Colonic mucosa (tissue), 4 donors: ENCODE measurements around the gene C2CD2L. TPM values are rescaled to one million over a fixed set of nuclear protein-coding genes. Genes with fewer than 3 reads are reported as not detected.
"Not testable (repeated sequence)": the region's sequence is repeated elsewhere in the genome, so short reads cannot be mapped to it uniquely, and the experiment has no call there.

Source experiments
- DNase-seq: peaks from one replicate; pipeline ENCODE4 v3.0.0-alpha.2; 2020
- H3K27ac ChIP-seq: fragments of 200-600 bp; one replicate; pipeline ENCODE4 v1.8.0; 2021
- H3K27me3 ChIP-seq: fragments of 200-600 bp; one replicate; pipeline ENCODE4 v1.8.0; 2021
- H3K36me3 ChIP-seq: fragments of 200-600 bp; one replicate; pipeline ENCODE4 v1.8.0; 2021
- H3K4me1 ChIP-seq: fragments of 200-600 bp; one replicate; pipeline ENCODE4 v1.8.0; 2021; ENCODE audit warnings: mild to moderate bottlenecking
- H3K4me3 ChIP-seq: fragments of 200-600 bp; one replicate; pipeline ENCODE4 v1.8.0; 2021
- H3K9ac ChIP-seq, 2 donors: one replicate each; pipeline ENCODE4 v1.7.0; 2013; ENCODE audit warnings: control low read depth in 2 of 2, low read depth in 2 of 2, low read length in 2 of 2
- H3K9me3 ChIP-seq: fragments of 200-600 bp; one replicate; pipeline ENCODE4 v1.8.0; 2021
- CTCF ChIP-seq: fragments of 200-600 bp; IDR thresholded peaks from one replicate; pipeline ENCODE4 v1.8.0; 2022; ENCODE audit warnings: antibody characterized with exemption, mild to moderate bottlenecking
- intact Hi-C: fragments of 100-400 bp; cut with DNase I; formaldehyde crosslinking; loops from one replicate; pipeline ENCODE4 v1.14.1; 2022
- total RNA-seq, 2 donors: library from RNA; stranded (reverse); fragmentation: NEBNext Ultra II Directional in 1 of 2; extraction: Animal tissue kit (Norgen Biotek cat#: 25700) in 1 of 2; gene quantifications; one replicate each; pipeline ENCODE4 v1.2.1, GENCODE V29; 2021
- donor health status: healthy.
- donor health status: DM: no; HTN: no; CAD: no.
- donor health status: DM: no; HTN: no; CAD: no.

Gene C2CD2L
- total RNA-seq, 2 donors from 2014 or later: 20.6 to 27.9 TPM

- peaks cover 15% of the 10 kb centered on the region for H3K4me1 ChIP-seq
- no peak for TF ChIP-seq CTCF
- H3K27me3 ChIP-seq: no peaks in the 10 kb centered on the region
- peaks cover 5% of the 10 kb centered on the region for H3K36me3 ChIP-seq
- peak within 1 kb of the TSS; percentile 67 to 88 for H3K9ac ChIP-seq
- peak within 1 kb of the TSS; percentile 86 for H3K4me3 ChIP-seq
- peak within 1 kb of the TSS; percentile 85 for H3K27ac ChIP-seq
- no peaks in the 10 kb centered on the region for H3K9me3 ChIP-seq
- intact Hi-C loops: no loop called here
- DNase-seq: peak; percentile 94
Measured at GRCh38 chr11:119101759-119102423, 5.3 kb upstream of the C2CD2L start, which contains the start of gene DPAGT1. DPAGT1 (minus strand) TSS chr11:119101853; CDS start chr11:119101655, 198 bp downstream.

- Histone ChIP-seq H3K4me3 (peak overlapping the region; percentile 86), H3K4me1 (peaks cover 15% of the 10 kb centered on the region), H3K9ac (peak overlapping the region in 1 of 2 donors; percentile 88), H3K27ac (peak overlapping the region; percentile 85)
- intact Hi-C loops, H3K27me3 ChIP-seq, H3K36me3 ChIP-seq, H3K9me3 ChIP-seq: not testable (repeated sequence)
- peak; percentile 38 for DNase-seq
Measured at GRCh38 chr11:119103161-119103664, 3.9 kb upstream of the C2CD2L start.

GRCh38 chr11:119103793-119104192 lies 3.4 kb upstream of the C2CD2L start:
- Histone ChIP-seq H3K27ac (no peak overlapping the region), H3K9me3 (no peaks in the 10 kb centered on the region), H3K36me3 (no peaks in the 10 kb centered on the region), H3K27me3 (no peaks in the 10 kb centered on the region), H3K4me3 (no peak overlapping the region), H3K9ac (no peak overlapping the region), H3K4me1 (peaks cover 15% of the 10 kb centered on the region)
- intact Hi-C loops: no loop called here
- no peak for DNase-seq
- TF ChIP-seq CTCF: no peak

- no peaks in the 10 kb centered on the region for H3K27me3 ChIP-seq
- peak overlapping the region; percentile 86 to 90 for H3K9ac ChIP-seq
- intact Hi-C loops: no loop called here
- peak; percentile 33 for DNase-seq
- no peaks in the 10 kb centered on the region for H3K9me3 ChIP-seq
- peaks cover 7% of the 10 kb centered on the region for H3K36me3 ChIP-seq
- no peak for TF ChIP-seq CTCF
- peak overlapping the region; percentile 65 for H3K27ac ChIP-seq
- H3K4me3 ChIP-seq: peak overlapping the region; percentile 86
- H3K4me1 ChIP-seq: peaks cover 6% of the 10 kb centered on the region
Measured at GRCh38 chr11:119107538-119108145, 498 bp downstream of the C2CD2L start.

GRCh38 chr11:119108146-119108856 lies 1.2 kb downstream of the C2CD2L start:
- H3K9me3 ChIP-seq: no peaks in the 10 kb centered on the region
- no peaks in the 10 kb centered on the region for H3K4me1 ChIP-seq
- intact Hi-C loops: no loop called here
- peaks cover 8% of the 10 kb centered on the region for H3K36me3 ChIP-seq
- H3K4me3 ChIP-seq: peak overlapping the region; percentile 86
- H3K27me3 ChIP-seq: no peaks in the 10 kb centered on the region
- peak overlapping the region; percentile 65 for H3K27ac ChIP-seq
- DNase-seq: peak; percentile 72
- no peak for TF ChIP-seq CTCF
- peak overlapping the region; percentile 86 to 90 for H3K9ac ChIP-seq
